ENCODE data around the gene ZKSCAN5. TPM values are rescaled to one million over a fixed set of nuclear protein-coding genes. Genes with fewer than 3 reads are reported as not detected.
A peak's percentile ranks its signal among the peaks of the same experiment; 100 is the strongest.

Gene ZKSCAN5
- total RNA-seq, 1 donor: 12.3 TPM

GRCh38 chr7:99557196-99557607 lies 52.7 kb downstream of the ZKSCAN5 start:
- Histone ChIP-seq H3K9me3 (ENCODE audit: low read depth, low read length) (no peaks in the 10 kb centered on the region), H3K36me3 (ENCODE audit: insufficient read depth, low read length) (peaks cover 21% of the 10 kb centered on the region), H3K4me1 (ENCODE audit: insufficient read depth, low read length) (peaks cover 29% of the 10 kb centered on the region), H3K79me2 (ENCODE audit: insufficient read depth, low read length) (peaks cover 57% of the 10 kb centered on the region), H3K4me2 (ENCODE audit: insufficient read depth, low read length) (peak overlapping the region; percentile 91), H3K27me3 (ENCODE audit: insufficient read depth, low read length) (no peaks in the 10 kb centered on the region), H4K20me1 (ENCODE audit: insufficient read depth, low read length) (no peaks in the 10 kb centered on the region), H2AFZ (ENCODE audit: low read length) (no peak overlapping the region), H3K4me3 (ENCODE audit: insufficient read depth, low read length) (peak overlapping the region; percentile 91), H3K27ac (ENCODE audit: low read depth, low read length) (peak overlapping the region; percentile 91)
- TF ChIP-seq, protein P1, sequence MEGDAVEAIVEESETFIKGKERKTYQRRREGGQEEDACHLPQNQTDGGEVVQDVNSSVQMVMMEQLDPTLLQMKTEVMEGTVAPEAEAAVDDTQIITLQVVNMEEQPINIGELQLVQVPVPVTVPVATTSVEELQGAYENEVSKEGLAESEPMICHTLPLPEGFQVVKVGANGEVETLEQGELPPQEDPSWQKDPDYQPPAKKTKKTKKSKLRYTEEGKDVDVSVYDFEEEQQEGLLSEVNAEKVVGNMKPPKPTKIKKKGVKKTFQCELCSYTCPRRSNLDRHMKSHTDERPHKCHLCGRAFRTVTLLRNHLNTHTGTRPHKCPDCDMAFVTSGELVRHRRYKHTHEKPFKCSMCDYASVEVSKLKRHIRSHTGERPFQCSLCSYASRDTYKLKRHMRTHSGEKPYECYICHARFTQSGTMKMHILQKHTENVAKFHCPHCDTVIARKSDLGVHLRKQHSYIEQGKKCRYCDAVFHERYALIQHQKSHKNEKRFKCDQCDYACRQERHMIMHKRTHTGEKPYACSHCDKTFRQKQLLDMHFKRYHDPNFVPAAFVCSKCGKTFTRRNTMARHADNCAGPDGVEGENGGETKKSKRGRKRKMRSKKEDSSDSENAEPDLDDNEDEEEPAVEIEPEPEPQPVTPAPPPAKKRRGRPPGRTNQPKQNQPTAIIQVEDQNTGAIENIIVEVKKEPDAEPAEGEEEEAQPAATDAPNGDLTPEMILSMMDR (IDR thresholded peaks at IDR 0.05; ENCODE audit: extremely low read depth, low read depth, low read length): no peak
- no peak for DNase-seq (ENCODE audit: insufficient read length, low spot score, missing footprints)

- Histone ChIP-seq H3K36me3 (ENCODE audit: insufficient read depth, low read length) (peaks cover 26% of the 10 kb centered on the region), H3K79me2 (ENCODE audit: insufficient read depth, low read length) (peaks cover 57% of the 10 kb centered on the region)
Measured at GRCh38 chr7:99557940-99558305, 53.5 kb downstream of the ZKSCAN5 start.

DNA sequence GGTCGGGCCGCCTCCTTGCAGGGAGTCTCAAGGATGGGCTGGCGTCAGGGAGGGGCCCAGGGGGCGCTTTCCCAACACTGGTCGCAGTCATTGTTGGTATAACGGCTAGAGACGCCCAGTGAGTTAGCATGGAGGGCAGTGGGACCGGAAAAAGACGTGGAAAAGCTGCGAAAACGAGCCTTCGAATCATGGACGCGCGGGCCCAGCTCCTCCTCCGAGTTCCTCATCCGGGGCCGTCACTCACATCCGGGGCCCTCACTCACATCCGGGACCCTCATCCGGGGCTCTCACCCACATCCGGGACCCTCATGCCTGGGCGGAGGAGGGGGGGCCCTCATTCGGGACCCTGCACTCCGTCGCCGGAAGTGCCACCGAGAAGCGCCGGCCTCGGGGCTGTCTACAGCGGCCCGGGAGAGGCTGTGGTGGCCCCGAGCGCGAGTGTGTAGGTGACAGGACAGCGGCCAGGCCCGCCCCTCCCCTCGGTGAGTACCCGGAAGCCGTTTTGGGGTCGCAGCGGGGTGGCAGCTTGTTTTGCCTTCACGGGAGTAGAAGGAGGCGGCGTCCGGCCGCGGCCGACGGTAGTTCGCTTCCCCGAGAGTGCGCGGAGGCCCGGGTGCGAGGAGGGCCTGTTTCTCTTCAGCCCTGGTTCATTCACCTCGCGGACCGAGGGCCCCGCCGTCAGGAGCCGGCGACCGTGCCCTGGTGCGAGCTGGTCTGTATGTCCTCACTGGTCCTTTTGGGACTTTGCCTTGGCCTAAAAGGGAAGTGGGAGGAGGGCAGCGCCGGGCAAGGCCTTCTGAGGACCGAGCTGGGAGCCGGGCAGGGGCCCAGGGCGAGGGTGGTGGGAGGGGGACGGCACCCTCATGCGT lies 54.1 kb downstream of the ZKSCAN5 start, which contains the start of gene ZNF655:
TSS of gene ZNF655 (plus strand) at position 337 of the 869 bp plus-strand sequence. CDS start 1,918 bp downstream, outside the sequence.
- H3K27me3 ChIP-seq (ENCODE audit: insufficient read depth, low read length): no peaks in the 10 kb centered on the region
- H2AFZ ChIP-seq (ENCODE audit: low read length): peak within 1 kb of the TSS; percentile 94
- no peaks in the 10 kb centered on the region for H3K9me3 ChIP-seq (ENCODE audit: low read depth, low read length)
- peaks cover 57% of the 10 kb centered on the region for H3K79me2 ChIP-seq (ENCODE audit: insufficient read depth, low read length)
- TF ChIP-seq, protein P1 (IDR thresholded peaks at IDR 0.05; ENCODE audit: extremely low read depth, low read depth, low read length): no peak
- peak within 1 kb of the TSS; percentile 91 for H3K27ac ChIP-seq (ENCODE audit: low read depth, low read length)
- H3K4me2 ChIP-seq (ENCODE audit: insufficient read depth, low read length): peak within 1 kb of the TSS; percentile 91
- peaks cover 26% of the 10 kb centered on the region for H3K36me3 ChIP-seq (ENCODE audit: insufficient read depth, low read length)
- no peaks in the 10 kb centered on the region for H4K20me1 ChIP-seq (ENCODE audit: insufficient read depth, low read length)
- H3K4me1 ChIP-seq (ENCODE audit: insufficient read depth, low read length): peaks cover 32% of the 10 kb centered on the region
- H3K4me3 ChIP-seq (ENCODE audit: insufficient read depth, low read length): peak within 1 kb of the TSS; percentile 91
- peak; percentile 97 for DNase-seq (ENCODE audit: insufficient read length, low spot score, missing footprints)

More at GRCh38 chr7:99557940-99558305, 53.5 kb downstream of the ZKSCAN5 start:
- H3K27ac ChIP-seq (ENCODE audit: low read depth, low read length): peak overlapping the region; percentile 91
- TF ChIP-seq, protein P1 (IDR thresholded peaks at IDR 0.05; ENCODE audit: extremely low read depth, low read depth, low read length): no peak
- H3K27me3 ChIP-seq (ENCODE audit: insufficient read depth, low read length): no peaks in the 10 kb centered on the region
- H3K9me3 ChIP-seq (ENCODE audit: low read depth, low read length): no peaks in the 10 kb centered on the region
- peak overlapping the region; percentile 91 for H3K4me2 ChIP-seq (ENCODE audit: insufficient read depth, low read length)
- peaks cover 29% of the 10 kb centered on the region for H3K4me1 ChIP-seq (ENCODE audit: insufficient read depth, low read length)
- DNase-seq (ENCODE audit: insufficient read length, low spot score, missing footprints): peak; percentile 71
- peak overlapping the region; percentile 91 for H3K4me3 ChIP-seq (ENCODE audit: insufficient read depth, low read length)
- H2AFZ ChIP-seq (ENCODE audit: low read length): peak overlapping the region; percentile 94
- no peaks in the 10 kb centered on the region for H4K20me1 ChIP-seq (ENCODE audit: insufficient read depth, low read length)
